A673 (cell line): ENCODE results near the gene SYS1.

Source experiments
- CTCF ChIP-seq: fragments of 300-800, 200-600 bp; sonication (generic); conservative IDR thresholded peaks from 2 replicates; pipeline ENCODE4 v1.5.1; 2017; ENCODE audit warnings: low read depth, mild to moderate bottlenecking, antibody characterized with exemption, low read length, moderate library complexity, mixed read lengths
- EZH2 ChIP-seq: fragments of 200-600 bp; sonication (generic); IDR thresholded peaks from 2 replicates; pipeline ENCODE4 v1.6.1; 2017; ENCODE audit warnings: borderline replicate concordance, low read depth, mild to moderate bottlenecking, mixed read lengths, antibody characterized with exemption, low read length; ENCODE audit not compliant: poor library complexity, severe bottlenecking

- TF ChIP-seq CTCF (no peak), EZH2 (no peak)
Observed at GRCh38 chr20:45347297-45347935, 15.5 kb upstream of the SYS1 start.
